Measurements from ENCODE around the gene C20orf204. TPM values are rescaled to one million over a fixed set of nuclear protein-coding genes. Genes with fewer than 3 reads are reported as not detected.
"Not testable (repeated sequence)": the region's sequence is repeated elsewhere in the genome, so short reads cannot be mapped to it uniquely, and the experiment has no call there.

Gene C20orf204
- polyA plus RNA-seq, 3 donors, result 1.3 to 1.5 (median 1.3) TPM

DNA sequence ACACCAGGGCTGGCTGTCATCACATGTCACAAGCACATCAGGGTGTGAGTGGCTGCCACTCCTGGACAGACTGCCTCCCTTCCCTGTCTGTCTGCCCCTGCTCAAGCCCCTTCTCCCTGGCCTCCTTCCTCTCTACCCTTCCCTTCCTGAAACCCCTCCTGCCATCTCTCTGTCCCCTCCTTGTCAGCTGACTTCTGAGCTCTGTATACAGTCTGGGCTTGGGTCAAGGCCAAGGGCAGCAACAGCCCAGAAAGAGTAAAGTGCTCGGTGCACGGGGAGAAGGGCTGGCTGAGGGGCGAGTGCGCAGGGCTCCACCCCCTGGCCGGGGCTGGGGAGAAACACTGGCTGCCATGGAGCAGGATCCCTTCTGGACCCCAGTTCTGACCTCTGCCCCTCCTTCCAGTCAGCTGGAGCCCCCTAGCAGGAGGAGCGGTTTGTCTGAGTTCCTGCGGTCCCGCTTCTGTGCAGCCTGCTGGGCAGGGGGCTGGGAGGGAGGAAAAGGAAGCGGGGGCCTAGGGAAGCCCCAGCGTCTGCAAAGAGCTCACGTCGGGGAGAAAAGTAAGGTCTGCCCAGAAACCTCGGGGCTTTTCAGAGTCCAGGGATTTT, 46.2 kb downstream of the C20orf204 start:
- DNase-seq, result no peak

- no peak for DNase-seq
Measured at GRCh38 chr20:64082820-64083377, 46.9 kb downstream of the C20orf204 start.

DNA sequence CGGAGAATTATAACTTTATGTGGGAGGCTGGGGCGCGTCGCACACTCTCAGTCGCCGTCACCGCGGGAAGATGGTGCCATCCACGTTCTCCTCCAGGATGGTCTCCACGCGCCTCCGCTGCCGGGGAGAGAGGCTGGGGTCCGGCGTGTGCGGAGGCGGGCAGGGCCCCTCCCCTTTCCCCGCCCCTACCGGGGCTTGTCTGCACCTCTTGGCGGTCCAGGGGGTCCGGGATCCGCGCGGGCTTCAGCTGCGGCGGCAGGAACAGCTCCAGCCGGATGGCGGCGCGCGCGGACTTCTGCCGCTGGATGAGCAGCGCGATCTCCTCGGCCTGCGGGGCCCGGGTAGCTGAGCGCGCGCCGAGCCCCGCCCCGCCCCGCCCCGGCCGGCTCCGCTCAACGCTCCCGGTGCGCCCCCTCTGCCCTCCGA, 47.4 kb downstream of the C20orf204 start:
- peak; percentile 74 for DNase-seq

- DNase-seq, result no peak
Measured at GRCh38 chr20:64083804-64084684, 48.1 kb downstream of the C20orf204 start, which contains the start of gene LKAAEAR1. Gene LKAAEAR1, minus strand, starts transcription at chr20:64084398. Its CDS starts 179 bp downstream, at chr20:64084219.

DNA sequence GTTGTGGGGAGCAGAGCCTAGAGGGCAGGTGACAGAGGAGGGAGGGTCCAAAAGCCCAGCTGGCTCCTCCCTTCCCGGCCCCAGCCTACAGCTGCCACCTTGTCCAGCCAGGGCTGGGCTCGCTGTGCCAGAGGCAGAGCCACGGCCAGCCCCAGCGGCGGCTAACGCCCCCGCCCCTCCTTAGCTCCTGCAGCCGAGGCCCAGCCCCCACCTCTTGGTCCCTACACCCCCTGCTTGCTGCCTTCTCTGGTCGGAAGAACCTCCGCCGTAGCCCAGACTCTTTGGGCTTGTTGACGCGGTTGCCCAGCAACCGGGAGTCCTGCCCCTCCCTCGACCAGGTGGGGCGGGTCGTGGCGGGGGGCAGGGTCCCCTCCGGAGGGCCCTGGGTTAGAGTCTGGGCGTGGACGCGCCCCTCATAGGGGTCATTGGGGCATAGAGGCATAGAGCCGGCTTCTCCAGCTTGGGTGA, 48.7 kb downstream of the C20orf204 start:
- no peak for DNase-seq

DNA sequence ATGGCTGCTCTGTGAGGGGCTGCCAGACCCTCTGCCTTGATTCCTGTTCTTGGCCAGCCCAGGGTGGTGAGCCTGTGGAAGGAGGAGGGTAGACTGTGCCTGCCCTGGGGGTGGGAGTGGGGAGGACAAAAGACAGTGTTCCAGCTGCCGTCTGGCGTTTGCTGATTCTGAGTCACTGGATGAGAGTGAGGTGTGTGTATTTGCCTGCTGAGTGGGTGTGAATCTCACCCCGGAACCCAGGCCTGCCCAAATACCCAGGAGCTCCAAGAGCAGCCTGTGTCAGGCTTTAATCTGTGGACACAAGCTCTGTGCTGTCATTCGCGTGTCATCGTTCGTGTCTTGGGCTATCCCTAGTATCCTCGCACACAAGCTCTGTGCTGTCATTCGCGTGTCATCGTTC, 50.8 kb downstream of the C20orf204 start:
- DNase-seq, result no peak

DNA sequence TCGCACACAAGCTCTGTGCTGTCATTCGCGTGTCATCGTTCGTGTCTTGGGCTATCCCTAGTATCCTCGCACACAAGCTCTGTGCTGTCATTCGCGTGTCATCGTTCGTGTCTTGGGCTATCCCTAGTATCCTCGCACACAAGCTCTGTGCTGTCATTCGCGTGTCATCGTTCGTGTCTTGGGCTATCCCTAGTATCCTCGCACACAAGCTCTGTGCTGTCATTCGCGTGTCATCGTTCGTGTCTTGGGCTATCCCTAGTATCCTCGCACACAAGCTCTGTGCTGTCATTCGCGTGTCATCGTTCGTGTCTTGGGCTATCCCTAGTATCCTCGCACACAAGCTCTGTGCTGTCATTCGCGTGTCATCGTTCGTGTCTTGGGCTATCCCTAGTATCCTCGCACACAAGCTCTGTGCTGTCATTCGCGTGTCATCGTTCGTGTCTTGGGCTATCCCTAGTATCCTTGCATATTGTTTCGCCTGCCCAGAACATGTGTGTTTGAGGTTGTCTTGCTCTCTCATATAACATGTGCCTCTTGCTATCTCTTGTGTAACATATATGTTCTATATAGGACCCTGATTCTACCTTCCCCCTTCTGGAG, 51.3 kb downstream of the C20orf204 start:
- DNase-seq, result not testable (repeated sequence)

- not testable (repeated sequence) for DNase-seq
Measured at GRCh38 chr20:64088586-64088985, 52.6 kb downstream of the C20orf204 start.

Other genes with a start within 250 kb of the C20orf204 start
- 10 to 100 TPM; 16.8 to 23.5 (median 19.5) TPM for gene ZBTB46, start 204.9 kb upstream of the C20orf204 start, polyA plus RNA-seq (ENCODE audit: insufficient read length in 3 of 3)
- not detected for gene ABHD16B, start 174.7 kb upstream of the C20orf204 start, polyA plus RNA-seq (ENCODE audit: insufficient read length in 3 of 3)
- gene TPD52L2, start 170.9 kb upstream of the C20orf204 start, polyA plus RNA-seq (ENCODE audit: insufficient read length in 3 of 3), result 100 to 1,000 TPM in 1 of 3 donors, 10 to 100 TPM in 2; 85.7 to 102 (median 94.7) TPM
- gene DNAJC5, start 141.1 kb upstream of the C20orf204 start, polyA plus RNA-seq (ENCODE audit: insufficient read length in 3 of 3), result 10 to 100 TPM; 30.3 to 35.8 (median 34.7) TPM
- gene UCKL1, start 79.8 kb upstream of the C20orf204 start, polyA plus RNA-seq (ENCODE audit: insufficient read length in 3 of 3), result 10 to 100 TPM; 54.0 to 66.1 (median 64.6) TPM
- 10 to 100 TPM; 30.5 to 35.0 (median 32.6) TPM for gene ZNF512B, start 66.3 kb upstream of the C20orf204 start, polyA plus RNA-seq (ENCODE audit: insufficient read length in 3 of 3)
- gene SAMD10, start 56.5 kb upstream of the C20orf204 start, polyA plus RNA-seq (ENCODE audit: insufficient read length in 3 of 3), result 10 to 100 TPM; 10.0 to 12.0 (median 11.1) TPM
- 10 to 100 TPM; 87.4 to 97.2 (median 92.1) TPM for gene PRPF6, start 55.0 kb upstream of the C20orf204 start, polyA plus RNA-seq (ENCODE audit: insufficient read length in 3 of 3)
- 10 to 100 TPM in 2 of 3 donors, 1 to 10 TPM in 1; 8.0 to 14.1 (median 13.0) TPM for gene SOX18, start 13.5 kb downstream of the C20orf204 start, polyA plus RNA-seq (ENCODE audit: insufficient read length in 3 of 3)
- 10 to 100 TPM; 88.2 to 97.1 (median 93.6) TPM for gene TCEA2, start 27.0 kb downstream of the C20orf204 start, polyA plus RNA-seq (ENCODE audit: insufficient read length in 3 of 3)
- gene RGS19, start 43.3 kb downstream of the C20orf204 start, polyA plus RNA-seq (ENCODE audit: insufficient read length in 3 of 3), result 1 to 10 TPM; 6.0 to 7.9 (median 6.7) TPM
- gene OPRL1, start 43.9 kb downstream of the C20orf204 start, polyA plus RNA-seq (ENCODE audit: insufficient read length in 3 of 3), result 1 to 10 TPM in 2 of 3 donors, under 1 TPM in 1; 0.94 to 1.2 (median 1.1) TPM
- gene LKAAEAR1, start 48.2 kb downstream of the C20orf204 start, polyA plus RNA-seq (ENCODE audit: insufficient read length in 3 of 3), result under 1 TPM in 2 of 3 donors, not detected in 1; 0.36 TPM
- gene NPBWR2, start 71.4 kb downstream of the C20orf204 start, polyA plus RNA-seq (ENCODE audit: insufficient read length in 3 of 3), result not detected
- gene MYT1, start 128.3 kb downstream of the C20orf204 start, polyA plus RNA-seq (ENCODE audit: insufficient read length in 3 of 3), result under 1 TPM; 0.44 to 0.80 (median 0.61) TPM
- 100 to 1,000 TPM; 120 to 217 (median 197) TPM for gene PCMTD2, start 219.6 kb downstream of the C20orf204 start, polyA plus RNA-seq (ENCODE audit: insufficient read length in 3 of 3)